Nephron (organoid): ENCODE measurements around the gene P2RY14.

Source experiments
- H3K27ac Mint-ChIP-seq, 3 experiments: 2 replicates each; pipeline ENCODE4 v1.8.0; 2020; ENCODE audit warnings: mixed read lengths in 3 of 3, mild to moderate bottlenecking in 2 of 3, moderate library complexity in 1 of 3
- H3K27me3 Mint-ChIP-seq: 2 replicates; pipeline ENCODE4 v1.8.0; 2021; ENCODE audit warnings: low read depth, mild to moderate bottlenecking, moderate library complexity, mixed read lengths
- H3K36me3 Mint-ChIP-seq: 2 replicates; pipeline ENCODE4 v1.8.0; 2020; ENCODE audit warnings: low read depth, mixed read lengths
- H3K4me1 Mint-ChIP-seq: 2 replicates; pipeline ENCODE4 v1.8.0; 2020; ENCODE audit warnings: mixed read lengths
- H3K4me3 Mint-ChIP-seq, 3 experiments: 2 replicates each; pipeline ENCODE4 v1.8.0; 2020; ENCODE audit warnings: mild to moderate bottlenecking in 3 of 3, mixed read lengths in 3 of 3, moderate library complexity in 2 of 3
- H3K9me3 Mint-ChIP-seq: 2 replicates; pipeline ENCODE4 v1.8.0; 2020; ENCODE audit warnings: mixed read lengths
- CTCF ChIP-seq, 3 experiments: fragments of 200-600 bp; sonication (generic); IDR thresholded peaks; one replicate each; pipeline ENCODE4 v1.5.0; 2021; ENCODE audit warnings: antibody characterized with exemption in 3 of 3; ENCODE audit not compliant: unreplicated experiment in 3 of 3

P2RY14 gene

GRCh38 chr3:151230646-151231045 is 47.7 kb downstream of the P2RY14 start:
- no peaks in the 10 kb centered on the region for H3K9me3 Mint-ChIP-seq
- peaks cover 5% of the 10 kb centered on the region for H3K27me3 Mint-ChIP-seq
- no peak overlapping the region for H3K4me3 Mint-ChIP-seq

GRCh38 chr3:151228666-151229040 is 49.7 kb downstream of the P2RY14 start:
- TF ChIP-seq CTCF (IDR thresholded peaks at IDR 0.05; ENCODE audit: unreplicated experiment in 3 of 3) = no peak
- Mint-ChIP-seq H3K4me1 (peaks cover 20% of the 10 kb centered on the region), H3K36me3 (no peaks in the 10 kb centered on the region), H3K4me3 (no peak overlapping the region), H3K9me3 (no peaks in the 10 kb centered on the region), H3K27me3 (peaks cover 5% of the 10 kb centered on the region), H3K27ac (peak overlapping the region in 2 of 3 experiments; percentile 16 to 80)

More at GRCh38 chr3:151230646-151231045, 47.7 kb downstream of the P2RY14 start:
- TF ChIP-seq CTCF (IDR thresholded peaks at IDR 0.05; ENCODE audit: unreplicated experiment in 3 of 3) = no peak
- Mint-ChIP-seq H3K4me1 (peaks cover 20% of the 10 kb centered on the region), H3K36me3 (no peaks in the 10 kb centered on the region), H3K27ac (no peak overlapping the region)

- Mint-ChIP-seq H3K36me3 (no peaks in the 10 kb centered on the region), H3K27me3 (peaks cover 5% of the 10 kb centered on the region), H3K27ac (peak overlapping the region; percentile 25 to 80 (median 48))
These were observed 50.3 kb downstream of the P2RY14 start for GRCh38 chr3:151227807-151228665.

GRCh38 chr3:151227266-151227806 is 51.0 kb downstream of the P2RY14 start:
- peak overlapping the region; percentile 18 to 48 (median 25) for H3K27ac Mint-ChIP-seq
- peaks cover 7% of the 10 kb centered on the region for H3K36me3 Mint-ChIP-seq
- no peak overlapping the region for H3K4me3 Mint-ChIP-seq
- H3K4me1 Mint-ChIP-seq = peaks cover 20% of the 10 kb centered on the region
- TF ChIP-seq CTCF (IDR thresholded peaks at IDR 0.05; ENCODE audit: unreplicated experiment in 3 of 3) = no peak
- peaks cover 2% of the 10 kb centered on the region for H3K9me3 Mint-ChIP-seq
- peaks cover 5% of the 10 kb centered on the region for H3K27me3 Mint-ChIP-seq

More at GRCh38 chr3:151227807-151228665, 50.3 kb downstream of the P2RY14 start:
- TF ChIP-seq CTCF (IDR thresholded peaks at IDR 0.05; ENCODE audit: unreplicated experiment in 3 of 3) = peak; percentile 90 to 94 (median 90)
- H3K4me1 Mint-ChIP-seq = peaks cover 20% of the 10 kb centered on the region
- H3K9me3 Mint-ChIP-seq = no peaks in the 10 kb centered on the region
- no peak overlapping the region for H3K4me3 Mint-ChIP-seq

GRCh38 chr3:151226825-151227224 is 51.5 kb downstream of the P2RY14 start:
- Mint-ChIP-seq H3K4me1 (peaks cover 20% of the 10 kb centered on the region), H3K4me3 (no peak overlapping the region), H3K36me3 (peaks cover 12% of the 10 kb centered on the region), H3K27ac (no peak overlapping the region), H3K27me3 (no peaks in the 10 kb centered on the region), H3K9me3 (peaks cover 7% of the 10 kb centered on the region)
- TF ChIP-seq CTCF (IDR thresholded peaks at IDR 0.05; ENCODE audit: unreplicated experiment in 3 of 3) = no peak
